Occipital lobe (tissue), 2 donors: ENCODE data around the gene TMEM17. TPM values are rescaled to one million over a fixed set of nuclear protein-coding genes. Genes with fewer than 3 reads are reported as not detected.
A peak's percentile ranks its signal among the peaks of the same experiment; 100 is the strongest.

Experiments
- DNase-seq: peaks from one replicate; lab custom pipeline; 2025; lab: John Stamatoyannopoulos, UW
- total RNA-seq: library from RNA; depleted of rRNA; stranded (reverse); fragments of >200 nt; gene quantifications from one replicate; pipeline ENCODE4 v1.2.3, GENCODE V29; 2014

TMEM17 gene
- total RNA-seq, 1 donor from 2014 or later = 6.4 TPM

DNA sequence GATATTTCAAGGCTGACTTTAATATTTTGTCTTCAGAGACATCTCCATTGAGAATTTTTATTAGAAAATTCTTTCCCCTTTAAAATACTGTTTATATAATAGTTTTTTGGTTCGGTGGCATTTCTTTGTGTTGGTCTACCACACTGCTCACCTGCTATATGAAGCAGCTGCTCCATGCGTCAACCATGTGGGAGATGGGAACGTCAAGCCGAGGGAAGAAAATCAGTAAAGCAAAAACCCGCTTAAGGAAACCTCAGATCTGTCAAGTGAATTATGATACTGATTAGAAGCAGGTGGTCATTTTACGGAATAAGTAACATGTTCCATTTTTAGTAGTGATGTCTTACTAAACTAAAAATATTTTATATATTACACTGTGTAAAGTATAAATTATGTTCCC, 5.6 kb upstream of the TMEM17 start:
- no peak for DNase-seq

DNA sequence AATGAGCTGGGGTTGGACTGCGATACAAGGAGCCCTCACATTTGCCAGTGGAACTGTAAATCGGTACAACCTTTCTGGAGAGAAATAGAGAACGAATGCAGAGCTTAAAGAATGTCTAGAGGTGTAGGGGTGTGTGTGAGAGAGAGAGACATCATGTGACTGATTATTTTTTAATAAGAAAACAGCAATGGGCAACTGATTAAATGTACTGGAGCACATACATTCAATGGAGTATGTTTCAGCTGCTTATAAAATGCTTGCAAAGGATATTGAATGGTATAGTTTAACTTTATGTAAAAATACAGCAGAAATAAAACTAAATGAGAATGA, 391 bp upstream of the TMEM17 start:
- DNase-seq = no peak

DNA sequence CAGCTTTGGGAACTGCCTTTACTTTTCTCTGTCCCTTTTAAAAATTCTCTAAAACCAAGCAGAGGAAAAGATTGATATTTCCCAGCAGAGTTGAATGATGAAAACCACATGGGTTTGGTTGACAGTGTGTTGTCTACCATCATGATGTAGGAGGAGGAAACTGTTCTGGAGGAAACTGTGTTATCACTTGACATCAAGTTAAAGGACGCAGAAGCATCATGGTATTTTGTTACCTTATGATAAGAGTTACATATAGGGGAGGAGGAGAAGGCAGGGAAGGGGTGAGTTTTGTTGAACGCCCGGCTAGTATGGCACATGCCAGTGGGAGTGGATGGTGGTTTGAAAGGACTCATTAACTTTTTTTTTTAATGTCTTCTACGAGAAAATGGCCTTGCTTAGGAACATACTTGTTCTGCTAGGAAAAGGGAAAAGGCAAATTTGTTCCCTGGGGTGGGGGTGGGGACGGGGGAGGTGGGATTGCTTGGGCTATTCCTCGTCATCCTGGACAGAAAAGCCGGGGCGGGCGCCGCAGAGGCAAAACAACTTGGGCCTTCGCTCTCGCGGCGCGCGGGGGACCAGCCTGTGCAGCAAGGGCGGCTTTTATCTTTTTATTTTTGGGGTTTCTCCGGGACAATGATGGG, 766 bp downstream of the TMEM17 start:
- no peak for DNase-seq

DNA sequence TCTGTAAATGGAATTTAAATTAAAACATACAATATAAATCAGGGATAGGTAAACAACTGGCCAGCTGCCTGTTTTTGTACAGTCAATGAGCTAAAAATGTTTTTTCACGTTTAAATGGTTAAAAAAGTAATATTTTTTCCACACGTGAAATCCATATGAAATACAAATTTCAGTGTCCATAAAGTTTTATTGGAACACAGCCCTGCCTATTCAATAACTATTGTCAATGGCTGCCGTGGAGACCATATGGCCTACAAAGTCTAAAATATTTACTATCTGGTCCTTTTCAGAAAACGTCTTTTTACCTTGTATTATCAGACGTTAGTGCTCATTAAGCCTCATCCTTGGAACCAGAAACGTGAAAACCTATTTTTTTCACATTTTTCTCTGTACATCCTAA, 1.3 kb downstream of the TMEM17 start:
- DNase-seq = no peak

DNA sequence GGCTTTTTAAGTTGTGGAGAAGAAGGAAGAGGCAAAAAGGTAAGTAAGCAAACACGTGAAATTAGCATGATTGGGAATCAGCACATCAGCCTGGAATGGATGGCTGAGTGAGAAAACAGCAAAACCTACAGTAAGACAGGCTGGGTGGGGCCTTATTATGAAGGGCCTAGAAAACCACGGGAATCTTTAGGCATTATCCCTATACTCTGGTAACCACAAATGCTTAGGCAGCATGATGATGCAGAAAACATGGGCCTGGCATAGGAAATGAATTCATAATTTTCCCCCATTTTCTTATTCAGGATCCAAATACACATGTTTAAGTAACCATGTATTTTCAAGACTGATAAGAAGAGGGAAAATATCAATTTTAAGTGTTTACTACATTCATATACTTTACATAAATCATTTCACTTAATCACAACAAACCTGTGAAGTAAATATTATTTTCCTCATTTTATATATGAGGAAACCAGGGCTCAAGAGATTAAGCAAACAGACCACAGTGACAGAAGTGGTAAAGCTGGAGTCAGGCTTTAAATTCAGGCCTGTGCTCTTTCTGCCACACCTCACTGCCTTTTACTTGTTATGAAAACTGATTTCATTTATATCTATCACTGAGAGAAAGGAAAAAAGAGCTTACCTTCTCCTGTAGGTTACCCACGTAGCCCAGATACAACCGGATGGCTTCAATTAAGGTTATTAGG, 4.0 kb downstream of the TMEM17 start:
- DNase-seq = no peak

DNA sequence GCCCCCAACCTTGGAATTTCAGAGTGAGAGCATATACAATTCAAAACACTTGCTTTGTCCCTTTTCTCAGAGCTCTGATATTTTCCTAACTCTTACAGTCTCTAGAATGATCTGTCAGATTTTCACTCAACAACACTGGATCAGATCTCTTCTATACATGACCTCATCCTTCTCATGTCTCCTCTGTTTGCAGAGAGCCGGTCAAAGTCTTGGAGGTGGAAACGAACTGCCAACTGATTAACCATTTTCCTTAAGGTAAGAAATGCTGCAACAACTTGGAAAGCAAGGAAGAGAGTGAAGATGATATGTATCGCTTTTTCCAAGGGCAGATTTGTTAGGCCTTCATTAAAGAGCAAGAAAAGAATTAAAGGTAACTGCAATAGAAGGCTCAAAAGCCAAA, 4.9 kb downstream of the TMEM17 start:
- no peak for DNase-seq

DNA sequence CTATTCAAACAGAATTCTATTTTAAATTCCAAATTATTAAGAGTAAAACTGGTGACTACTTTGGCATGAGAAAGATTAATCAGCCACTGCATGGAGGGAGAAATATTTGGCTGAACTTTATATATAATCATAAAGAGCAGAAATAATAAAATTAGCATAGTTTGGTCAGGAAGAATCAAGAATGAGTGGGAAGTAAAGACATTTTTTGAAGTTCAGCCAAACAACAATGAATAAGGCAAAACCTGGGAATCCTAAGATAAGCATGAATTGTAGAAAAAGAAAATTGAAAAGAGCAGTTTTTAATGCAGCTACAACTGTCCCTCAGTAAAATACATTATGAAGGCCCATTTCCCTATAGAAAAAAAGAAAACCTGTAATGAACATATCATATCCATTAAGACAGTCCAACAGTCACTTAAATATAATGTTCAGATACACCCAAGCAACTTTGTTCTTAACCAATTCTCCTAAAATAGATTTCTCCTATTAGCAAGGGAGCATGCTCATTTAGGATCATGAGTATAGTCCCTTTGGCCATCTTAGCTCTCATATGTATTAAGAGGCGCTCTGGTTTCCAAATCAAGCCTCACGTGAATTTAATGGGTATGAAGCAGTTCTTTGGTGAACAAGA, 6.5 kb downstream of the TMEM17 start:
- DNase-seq = no peak

DNA sequence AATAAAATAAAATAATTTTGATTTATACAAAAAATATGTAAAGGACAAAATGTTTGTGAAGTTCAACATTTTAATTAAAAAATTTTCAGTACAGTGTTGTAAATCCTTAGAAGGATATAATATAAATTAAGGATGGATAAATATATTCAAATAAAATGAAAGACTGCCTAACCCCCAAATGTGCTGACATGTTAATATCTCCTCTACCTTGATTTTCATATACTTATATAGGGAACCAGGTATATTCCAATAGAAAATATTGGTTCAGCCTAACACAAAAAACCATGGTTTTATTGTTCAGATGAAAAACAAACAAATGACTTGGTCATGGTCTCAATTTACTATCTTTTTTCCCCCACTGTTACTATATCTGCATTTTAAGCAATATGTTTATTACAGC, 7.3 kb downstream of the TMEM17 start:
- no peak for DNase-seq

DNA sequence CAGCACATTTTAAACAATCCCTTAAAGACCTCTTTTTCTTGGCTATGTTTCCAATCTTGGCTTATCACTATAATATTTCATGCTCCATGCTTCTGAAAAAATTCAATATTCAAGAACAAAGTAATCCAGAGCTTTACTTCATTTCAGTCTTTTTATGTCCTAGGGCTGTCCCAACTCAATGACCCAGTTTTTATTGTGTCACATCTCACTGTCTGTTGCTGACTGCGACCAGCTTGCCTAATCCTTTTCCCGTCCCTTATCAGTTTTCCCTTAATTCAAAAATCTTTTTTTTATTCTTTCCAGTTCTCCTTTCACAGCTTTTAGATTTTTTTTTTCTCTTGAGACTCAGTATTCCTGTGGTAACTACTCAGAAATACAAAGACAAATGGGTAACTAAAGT, 10.2 kb downstream of the TMEM17 start:
- DNase-seq = no peak

DNA sequence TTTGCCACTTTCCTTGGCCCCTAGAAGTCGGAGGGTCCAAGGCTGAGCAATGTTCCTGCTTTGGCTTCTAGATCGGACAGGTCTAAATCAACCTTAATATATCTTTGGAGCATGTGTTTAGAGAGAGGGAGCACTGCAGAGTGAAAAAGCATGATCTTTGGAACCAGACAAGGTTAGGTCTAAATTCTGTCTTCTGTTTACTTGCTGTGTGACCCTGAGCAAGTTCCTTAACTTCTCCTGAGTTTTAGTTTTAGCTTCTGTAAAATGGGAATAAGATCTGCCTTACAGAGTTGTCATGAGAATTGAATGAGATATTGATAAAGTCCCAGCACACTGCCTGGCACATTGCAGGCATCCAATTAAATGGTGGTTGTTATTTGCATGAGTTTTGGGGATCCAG, 13.9 kb downstream of the TMEM17 start:
- DNase-seq = no peak

DNA sequence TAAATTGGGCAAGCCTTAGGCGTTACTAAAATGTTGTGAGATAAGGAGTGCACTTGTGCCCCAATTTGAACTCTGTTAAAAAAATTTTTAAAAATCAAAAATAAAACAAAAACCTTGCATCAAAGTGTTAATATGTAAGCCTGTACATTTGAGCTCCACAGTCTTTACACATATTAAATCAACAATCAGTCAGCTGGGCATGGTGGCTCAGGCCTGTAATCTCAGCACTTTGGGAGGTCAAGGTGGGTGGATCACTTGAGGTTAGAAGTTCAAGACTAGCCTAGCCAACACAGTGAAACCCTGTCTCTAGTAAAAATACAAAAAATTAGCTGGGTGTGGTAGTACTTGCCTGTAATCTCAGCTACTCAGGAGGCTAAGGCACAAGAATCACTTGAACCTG, 16.3 kb downstream of the TMEM17 start:
- no peak for DNase-seq

DNA sequence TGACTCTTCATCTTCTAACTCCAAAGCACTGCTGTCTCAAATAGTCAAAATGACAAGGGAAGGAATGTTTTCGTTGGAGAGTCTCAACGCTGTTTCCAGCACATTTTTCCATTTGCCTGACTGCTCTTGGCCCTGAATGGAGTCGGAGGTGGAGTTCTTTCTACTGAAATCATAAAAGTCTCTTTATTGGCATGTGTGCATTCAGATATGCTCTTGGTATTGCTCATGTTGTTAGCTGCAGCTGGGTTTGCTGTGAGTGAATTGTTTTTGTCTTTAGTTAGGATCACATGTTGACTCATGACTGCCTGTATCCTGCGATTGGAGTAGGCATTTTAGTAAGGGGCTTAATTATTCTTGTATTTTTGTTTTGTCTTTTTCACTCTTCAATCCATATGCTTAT, 16.8 kb downstream of the TMEM17 start:
- no peak for DNase-seq

DNA sequence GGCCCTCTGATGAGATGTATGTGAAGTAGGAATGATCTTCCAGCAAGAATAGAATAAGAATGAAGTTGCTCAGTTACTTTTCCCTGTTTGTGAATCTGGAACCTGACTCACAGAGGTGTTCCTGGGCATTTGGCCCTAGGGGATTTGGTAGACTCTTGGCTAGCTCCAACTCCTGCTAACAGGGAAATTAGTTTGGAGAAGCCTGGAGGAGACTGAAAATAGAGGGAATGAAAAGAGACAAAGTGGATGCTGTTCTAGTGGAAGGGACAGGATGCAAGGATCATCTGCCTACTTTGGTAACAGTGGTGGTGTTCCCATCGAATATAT, 19.6 kb downstream of the TMEM17 start:
- no peak for DNase-seq

DNA sequence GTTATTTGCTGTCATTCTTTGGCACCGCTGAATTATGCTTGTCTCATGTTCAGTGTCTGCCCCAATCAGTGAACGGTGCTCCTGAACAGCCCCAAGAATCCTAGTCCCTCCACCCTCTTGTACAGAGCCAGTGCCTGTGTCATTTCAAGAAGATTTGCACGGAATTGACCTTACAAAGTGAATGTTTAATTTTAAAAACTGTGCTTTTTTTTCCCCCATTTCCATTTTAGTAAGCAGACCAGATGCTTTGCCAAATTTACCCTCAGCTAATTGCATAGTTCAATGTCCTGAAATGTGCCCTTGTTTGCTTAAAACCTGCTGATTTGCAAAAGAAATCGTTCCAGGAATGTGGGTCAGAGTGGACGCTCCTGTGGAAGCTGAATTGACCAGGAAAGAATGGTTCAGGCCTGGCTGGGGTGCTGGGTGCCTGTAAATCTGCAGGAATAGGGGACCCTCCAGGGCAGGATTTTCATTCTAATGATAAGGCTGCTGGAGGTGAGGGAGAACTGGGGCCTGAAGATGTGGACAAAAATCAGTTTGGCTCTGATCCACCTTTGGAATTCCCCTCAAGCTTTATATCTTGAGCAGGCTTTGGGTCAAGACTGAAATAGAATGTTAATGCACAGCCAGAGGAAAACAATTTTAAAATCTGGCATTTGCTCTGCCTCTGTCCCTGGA, 20.1 kb downstream of the TMEM17 start:
- DNase-seq = no peak

DNA sequence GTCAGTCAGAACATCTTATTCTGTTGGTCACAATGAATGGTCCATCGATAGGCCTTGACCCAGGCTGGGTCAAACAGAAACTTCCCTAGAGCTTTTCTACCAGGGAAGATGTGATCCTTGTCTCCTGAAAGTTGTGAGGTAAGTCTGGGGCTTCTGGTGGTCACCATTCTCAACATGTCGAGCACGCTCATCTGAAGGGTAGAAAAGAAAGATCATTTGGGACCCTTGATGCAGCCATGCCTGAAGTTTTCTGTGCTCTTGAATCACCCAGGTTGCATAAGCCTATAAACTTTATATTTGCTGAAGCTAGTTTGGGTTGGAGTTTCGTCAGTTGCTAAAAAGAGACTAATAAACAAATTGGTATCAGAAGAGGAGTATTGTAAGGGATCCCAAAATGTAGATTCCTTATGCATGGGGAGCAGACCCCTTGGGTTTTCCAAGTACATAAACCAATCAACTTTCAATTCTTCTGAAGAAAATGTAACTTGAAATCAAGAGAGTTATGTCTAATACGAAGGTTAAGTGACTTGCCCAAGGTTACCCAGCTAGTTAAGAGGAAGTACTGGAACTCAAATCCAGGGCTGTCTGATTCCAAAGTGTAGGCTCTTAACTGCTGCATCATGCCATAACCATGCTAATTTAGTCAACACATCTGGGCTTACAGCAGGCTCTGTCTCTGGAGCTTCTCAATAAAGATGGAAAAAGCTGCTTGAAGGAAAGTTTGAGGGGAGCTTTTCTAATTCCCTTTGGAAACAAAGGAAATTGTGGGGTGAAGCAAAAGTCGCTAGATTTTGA, 23.2 kb downstream of the TMEM17 start:
- DNase-seq = no peak

DNA sequence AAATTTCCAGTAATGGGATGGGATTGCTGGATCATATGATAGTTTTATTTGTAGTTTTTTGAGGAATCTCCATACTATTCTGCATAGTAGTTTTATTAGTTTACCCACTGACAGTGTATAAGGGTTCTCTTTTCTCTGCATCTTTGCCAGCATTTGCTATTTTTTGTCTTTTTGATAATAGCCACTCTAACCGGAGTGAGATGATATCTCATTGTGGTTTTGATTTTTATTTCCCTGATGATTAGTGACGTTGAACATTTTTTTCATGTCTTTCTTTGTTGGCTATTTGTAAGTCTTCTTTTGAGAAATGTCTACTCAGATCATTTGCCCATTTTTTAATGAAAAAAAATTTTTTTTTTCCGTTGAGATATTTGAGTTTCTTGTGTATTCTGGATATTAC, 26.1 kb downstream of the TMEM17 start:
- no peak for DNase-seq

DNA sequence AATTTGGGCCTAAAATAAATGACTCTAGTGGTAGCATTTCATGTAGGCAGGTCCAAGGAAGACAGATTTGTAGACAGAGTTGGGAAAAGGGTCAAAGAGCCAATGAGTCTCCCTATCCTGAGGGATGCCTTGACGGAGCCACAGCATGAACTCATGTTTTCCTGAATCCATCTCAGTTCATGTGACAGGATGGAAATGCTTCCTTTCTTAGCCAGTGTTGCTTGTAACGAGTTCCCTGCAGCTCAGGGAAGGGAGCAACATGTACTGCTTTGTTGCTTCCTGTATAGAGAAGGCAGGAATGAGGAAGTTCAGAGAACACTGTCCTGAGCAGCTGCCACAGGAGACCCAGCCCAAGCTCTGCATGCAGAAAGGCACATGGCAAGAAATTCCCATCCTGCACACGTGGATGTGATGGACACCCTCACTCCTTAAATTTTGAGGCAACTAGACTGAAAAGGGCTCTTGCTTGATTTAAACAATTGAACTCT, 27.9 kb downstream of the TMEM17 start:
- no peak for DNase-seq

DNA sequence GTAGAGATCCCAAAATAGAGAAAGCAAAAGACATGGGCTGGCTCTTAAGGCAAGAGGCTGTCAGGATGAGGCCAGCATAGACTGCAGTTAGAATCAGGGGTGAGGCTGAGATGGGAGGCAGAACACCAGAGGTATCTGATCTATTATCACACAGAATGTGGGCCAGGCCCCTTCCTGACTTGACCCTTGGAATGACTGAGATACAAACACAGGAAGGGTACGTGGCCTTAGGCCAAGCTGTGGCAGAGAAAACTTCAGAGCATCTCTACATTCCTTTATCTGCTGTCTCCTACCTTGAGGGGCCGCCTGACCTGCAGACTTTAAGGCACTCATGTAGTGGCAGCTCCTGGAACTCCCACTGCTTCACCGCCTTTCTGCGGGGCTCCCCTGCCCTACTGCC, 28.4 kb downstream of the TMEM17 start:
- DNase-seq = no peak

DNA sequence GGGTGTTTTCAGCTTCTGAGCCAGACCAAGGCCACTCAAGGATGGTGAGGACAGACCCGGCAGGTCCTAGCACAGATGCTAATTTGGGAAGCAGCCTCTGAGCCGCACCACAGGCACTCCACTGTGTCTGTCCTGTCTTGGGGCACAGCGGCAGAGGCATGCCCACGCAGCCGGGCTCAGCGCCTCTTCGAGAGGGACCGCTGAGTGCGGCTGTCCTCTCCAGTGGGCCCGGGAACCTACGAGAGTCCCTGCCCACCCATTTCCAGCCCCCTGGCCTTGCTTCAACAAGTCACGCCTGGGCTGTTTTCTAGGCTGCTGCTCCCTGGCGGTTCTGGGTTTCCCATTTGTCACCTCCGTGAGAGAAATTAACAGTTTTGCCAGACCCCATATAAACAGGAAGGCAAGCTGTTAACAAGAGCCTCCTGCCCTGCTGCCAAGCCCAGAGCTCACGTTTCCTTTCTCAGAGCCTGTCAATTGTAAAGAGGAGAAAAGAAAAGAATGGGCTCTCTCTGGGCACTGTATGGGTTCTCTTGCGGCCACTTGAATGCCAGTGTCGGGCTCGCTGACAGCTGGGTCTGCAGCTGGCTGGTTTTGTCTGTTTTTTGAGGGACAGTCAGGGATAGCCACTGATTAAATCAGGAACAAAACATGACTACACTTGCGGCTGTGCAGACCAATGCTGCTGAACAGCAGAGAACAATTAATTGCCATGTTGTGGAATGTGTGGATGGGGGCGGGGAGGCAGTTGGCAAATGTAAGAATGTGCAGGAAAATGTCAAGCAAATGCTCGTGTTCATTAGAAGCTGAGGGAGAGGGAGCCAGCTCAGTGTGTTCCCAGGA, 30.6 kb downstream of the TMEM17 start:
- peak; percentile 54 for DNase-seq

DNA sequence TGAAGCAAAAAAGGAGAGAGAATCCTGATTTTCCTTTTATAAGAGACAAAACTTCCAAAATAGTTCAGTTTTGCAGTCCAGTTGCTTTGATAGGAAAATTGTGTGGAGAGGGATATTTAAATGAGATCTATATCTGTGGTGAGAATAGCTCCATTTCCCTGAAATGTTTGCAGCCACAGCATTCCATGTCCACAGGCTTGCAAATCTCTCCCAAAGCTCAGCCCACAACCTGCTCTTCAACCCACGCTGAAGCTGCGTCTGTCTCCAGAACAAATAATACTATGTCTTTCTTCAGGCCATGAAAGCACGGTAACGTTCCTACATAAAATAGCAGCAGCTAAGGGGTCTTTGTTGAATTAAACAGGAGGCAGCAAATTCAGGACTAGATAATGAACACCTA, 31.8 kb downstream of the TMEM17 start:
- DNase-seq = peak; percentile 54
